Testis (tissue), 2 donors: ENCODE measurements around the gene ABCC9.
"Not testable (repeated sequence)": the region's sequence is repeated elsewhere in the genome, so short reads cannot be mapped to it uniquely, and the experiment has no call there.

Source experiments
- POLR2A ChIP-seq: fragments of 450-650 bp; IDR thresholded peaks from one replicate; pipeline ENCODE4 v1.6.1; 2017; ENCODE audit warnings: antibody characterized with exemption, mild to moderate bottlenecking, moderate library complexity
- TF ChIP-seq, protein P1 (sequence below), 3 experiments: fragments of 450-650 bp in 2 of 3; fragments of 200-600 bp in 1 of 3; sonication (generic) in 1 of 3; IDR thresholded peaks; one replicate each; pipeline ENCODE4 v1.5.1; 2016 to 2019; ENCODE audit warnings: antibody characterized with exemption in 3 of 3, mild to moderate bottlenecking in 2 of 3, moderate library complexity in 1 of 3

- TF ChIP-seq, protein P1, sequence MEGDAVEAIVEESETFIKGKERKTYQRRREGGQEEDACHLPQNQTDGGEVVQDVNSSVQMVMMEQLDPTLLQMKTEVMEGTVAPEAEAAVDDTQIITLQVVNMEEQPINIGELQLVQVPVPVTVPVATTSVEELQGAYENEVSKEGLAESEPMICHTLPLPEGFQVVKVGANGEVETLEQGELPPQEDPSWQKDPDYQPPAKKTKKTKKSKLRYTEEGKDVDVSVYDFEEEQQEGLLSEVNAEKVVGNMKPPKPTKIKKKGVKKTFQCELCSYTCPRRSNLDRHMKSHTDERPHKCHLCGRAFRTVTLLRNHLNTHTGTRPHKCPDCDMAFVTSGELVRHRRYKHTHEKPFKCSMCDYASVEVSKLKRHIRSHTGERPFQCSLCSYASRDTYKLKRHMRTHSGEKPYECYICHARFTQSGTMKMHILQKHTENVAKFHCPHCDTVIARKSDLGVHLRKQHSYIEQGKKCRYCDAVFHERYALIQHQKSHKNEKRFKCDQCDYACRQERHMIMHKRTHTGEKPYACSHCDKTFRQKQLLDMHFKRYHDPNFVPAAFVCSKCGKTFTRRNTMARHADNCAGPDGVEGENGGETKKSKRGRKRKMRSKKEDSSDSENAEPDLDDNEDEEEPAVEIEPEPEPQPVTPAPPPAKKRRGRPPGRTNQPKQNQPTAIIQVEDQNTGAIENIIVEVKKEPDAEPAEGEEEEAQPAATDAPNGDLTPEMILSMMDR (IDR thresholded peaks at IDR 0.05), result not testable (repeated sequence)
- not testable (repeated sequence) for TF ChIP-seq POLR2A
Measured at GRCh38 chr12:21929972-21930371, 11.3 kb downstream of the ABCC9 start.
